CD8-positive, alpha-beta memory T cell (primary cell): ENCODE data around the gene CTIF. TPM values are rescaled to one million over a fixed set of nuclear protein-coding genes. Genes with fewer than 3 reads are reported as not detected.
A peak's percentile ranks its signal among the peaks of the same experiment; 100 is the strongest.

Experiments
- CTCF ChIA-PET: fragments of 350-600 bp; sonication (Branson Sonifier 250); formaldehyde crosslinking; loops from one replicate; lab custom pipeline; 2021; ENCODE audit warnings: antibody characterized with exemption; lab: Charles Lee
- POLR2A ChIA-PET: fragments of 350-600 bp; sonication (Branson Sonifier 250); formaldehyde crosslinking; loops from one replicate; lab custom pipeline; 2021; ENCODE audit warnings: antibody characterized with exemption; lab: Charles Lee
- DNase-seq, 5 donors: peaks; one replicate each; pipeline versions ENCODE4 v3.0.0 to v3.0.0-alpha.2; 2020 to 2022; ENCODE audit warnings: mixed read lengths in 1 of 5
- H3K27ac ChIP-seq: one replicate; pipeline ENCODE4 v1.7.0; 2013; ENCODE audit warnings: low read depth, mild to moderate bottlenecking, low read length, moderate library complexity
- H3K27me3 ChIP-seq: 2 replicates; pipeline ENCODE4 v1.7.0; 2013; ENCODE audit warnings: low read length, mild to moderate bottlenecking; ENCODE audit not compliant: insufficient read depth, poor library complexity, severe bottlenecking
- H3K36me3 ChIP-seq: 2 replicates; pipeline ENCODE4 v1.7.0; 2013; ENCODE audit warnings: mild to moderate bottlenecking, low read length, moderate library complexity; ENCODE audit not compliant: insufficient read depth
- H3K4me1 ChIP-seq: 2 replicates; pipeline ENCODE4 v1.7.0; 2013; ENCODE audit warnings: mild to moderate bottlenecking, low read length, moderate library complexity; ENCODE audit not compliant: insufficient read depth
- H3K4me3 ChIP-seq: 2 replicates; pipeline ENCODE4 v1.7.0; 2013; ENCODE audit warnings: mild to moderate bottlenecking, low read length
- H3K9me3 ChIP-seq: 2 replicates; pipeline ENCODE4 v1.7.0; 2013; ENCODE audit warnings: mild to moderate bottlenecking, low read length
- H3K27ac Mint-ChIP-seq, 8 donors: one replicate each; pipeline ENCODE4 v1.8.0; 2020 to 2021; ENCODE audit warnings: mixed read lengths in 8 of 8, mild to moderate bottlenecking in 6 of 8, inconsistent platforms in 3 of 8, moderate library complexity in 3 of 8
- H3K27me3 Mint-ChIP-seq, 2 donors: one replicate each; pipeline ENCODE4 v1.8.0; 2020 to 2021; ENCODE audit warnings: mixed read lengths in 2 of 2, mild to moderate bottlenecking in 1 of 2, moderate library complexity in 1 of 2
- H3K36me3 Mint-ChIP-seq, 3 donors: one replicate each; pipeline ENCODE4 v1.8.0; 2020 to 2021; ENCODE audit warnings: mixed read lengths in 3 of 3, inconsistent platforms in 1 of 3, mild to moderate bottlenecking in 1 of 3
- H3K4me1 Mint-ChIP-seq, 3 donors: one replicate each; pipeline ENCODE4 v1.8.0; 2020 to 2021; ENCODE audit warnings: mixed read lengths in 3 of 3, inconsistent platforms in 1 of 3, mild to moderate bottlenecking in 1 of 3
- H3K4me3 Mint-ChIP-seq, 7 donors: one replicate each; pipeline ENCODE4 v1.8.0; 2020 to 2021; ENCODE audit warnings: mixed read lengths in 7 of 7, mild to moderate bottlenecking in 6 of 7, moderate library complexity in 4 of 7, inconsistent platforms in 2 of 7
- H3K9me3 Mint-ChIP-seq, 5 donors: one replicate each; pipeline ENCODE4 v1.8.0; 2020 to 2022; ENCODE audit warnings: mixed read lengths in 5 of 5, mild to moderate bottlenecking in 3 of 5, moderate library complexity in 2 of 5, inconsistent platforms in 1 of 5
- polyA plus RNA-seq: library from polyadenylated mRNA; unstranded; fragments of 300-500 nt; fragmentation: Illumina TruSeq; gene quantifications from one replicate; pipeline ENCODE4 v1.2.3, GENCODE V29; 2021
- total RNA-seq, 2 experiments: library from RNA; stranded (reverse); gene quantifications; one replicate each; pipeline ENCODE4 v1.2.3, GENCODE V29; 2021

The CTIF gene
- total and polyA plus RNA-seq, 3 experiments from 2014 or later = 0.89 to 4.8 (median 4.2) TPM

DNA sequence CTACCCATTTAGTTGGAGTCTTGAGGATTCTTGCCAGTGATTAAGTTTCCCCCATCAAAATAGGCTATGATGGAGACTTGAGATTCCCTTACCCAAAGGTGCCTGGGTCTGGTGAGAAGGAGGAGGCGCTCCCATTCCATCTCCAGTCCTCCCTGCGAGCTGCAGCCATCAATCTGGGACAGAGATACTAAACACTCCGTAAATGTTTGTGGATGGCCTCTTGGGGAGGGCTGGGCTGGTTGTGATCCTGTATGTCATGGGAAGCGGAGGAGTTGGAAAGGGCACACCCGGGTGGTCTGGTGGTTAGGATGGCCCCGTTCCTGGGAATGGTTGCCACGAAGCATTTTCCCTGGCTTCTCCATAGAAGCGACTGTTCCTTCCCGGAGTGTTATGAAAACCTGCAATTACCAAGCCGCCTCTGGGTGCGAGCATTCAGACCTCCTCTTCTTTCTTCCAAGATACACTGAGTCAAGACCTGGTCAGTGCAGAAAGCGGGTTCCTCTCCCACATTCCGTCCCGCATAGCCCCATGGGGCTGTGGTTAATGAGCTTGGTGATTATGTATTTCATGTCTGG, 196.9 kb downstream of the CTIF start:
- Mint-ChIP-seq H3K27me3 (peaks cover 0 to 2% of the 10 kb centered on the region in 2 donors), H3K4me3 (no peak overlapping the region), H3K27ac (peak overlapping the region in 1 of 8 donors; percentile 84), H3K36me3 (peaks cover 0 to 2% (median 0%) of the 10 kb centered on the region in 3 donors), H3K9me3 (no peaks in the 10 kb centered on the region), H3K4me1 (peaks cover 1 to 5% (median 3%) of the 10 kb centered on the region in 3 donors)
- Histone ChIP-seq H3K27ac (no peak overlapping the region), H3K36me3 (no peaks in the 10 kb centered on the region), H3K27me3 (no peaks in the 10 kb centered on the region), H3K4me1 (no peaks in the 10 kb centered on the region), H3K4me3 (no peak overlapping the region), H3K9me3 (no peaks in the 10 kb centered on the region)
- ChIA-PET POLR2A (no interaction called here), CTCF (interaction anchor here (1.7 kb wide), 1 partner anchor 178 kb away, joined by 3 read pairs; no protein-coding TSS in a partner anchor)
- DNase-seq = no peak

- Histone ChIP-seq H3K27ac (no peak overlapping the region), H3K4me1 (no peaks in the 10 kb centered on the region), H3K27me3 (no peaks in the 10 kb centered on the region), H3K36me3 (no peaks in the 10 kb centered on the region), H3K4me3 (no peak overlapping the region), H3K9me3 (no peaks in the 10 kb centered on the region)
- H3K27me3 Mint-ChIP-seq = peaks cover 0 to 2% of the 10 kb centered on the region in 2 donors
- ChIA-PET POLR2A (no interaction called here), CTCF (interaction anchor here (1.7 kb wide), 1 partner anchor 177 kb away, joined by 3 read pairs; no protein-coding TSS in a partner anchor)
- no peak overlapping the region for H3K4me3 Mint-ChIP-seq
- peak overlapping the region in 1 of 8 donors; percentile 84 for H3K27ac Mint-ChIP-seq
- H3K36me3 Mint-ChIP-seq = peaks cover 0 to 2% (median 0%) of the 10 kb centered on the region in 3 donors
- H3K4me1 Mint-ChIP-seq = peaks cover 1 to 5% (median 3%) of the 10 kb centered on the region in 3 donors
- no peaks in the 10 kb centered on the region for H3K9me3 Mint-ChIP-seq
- DNase-seq = no peak
These were observed 197.8 kb downstream of the CTIF start for GRCh38 chr18:48736321-48737260.

DNA sequence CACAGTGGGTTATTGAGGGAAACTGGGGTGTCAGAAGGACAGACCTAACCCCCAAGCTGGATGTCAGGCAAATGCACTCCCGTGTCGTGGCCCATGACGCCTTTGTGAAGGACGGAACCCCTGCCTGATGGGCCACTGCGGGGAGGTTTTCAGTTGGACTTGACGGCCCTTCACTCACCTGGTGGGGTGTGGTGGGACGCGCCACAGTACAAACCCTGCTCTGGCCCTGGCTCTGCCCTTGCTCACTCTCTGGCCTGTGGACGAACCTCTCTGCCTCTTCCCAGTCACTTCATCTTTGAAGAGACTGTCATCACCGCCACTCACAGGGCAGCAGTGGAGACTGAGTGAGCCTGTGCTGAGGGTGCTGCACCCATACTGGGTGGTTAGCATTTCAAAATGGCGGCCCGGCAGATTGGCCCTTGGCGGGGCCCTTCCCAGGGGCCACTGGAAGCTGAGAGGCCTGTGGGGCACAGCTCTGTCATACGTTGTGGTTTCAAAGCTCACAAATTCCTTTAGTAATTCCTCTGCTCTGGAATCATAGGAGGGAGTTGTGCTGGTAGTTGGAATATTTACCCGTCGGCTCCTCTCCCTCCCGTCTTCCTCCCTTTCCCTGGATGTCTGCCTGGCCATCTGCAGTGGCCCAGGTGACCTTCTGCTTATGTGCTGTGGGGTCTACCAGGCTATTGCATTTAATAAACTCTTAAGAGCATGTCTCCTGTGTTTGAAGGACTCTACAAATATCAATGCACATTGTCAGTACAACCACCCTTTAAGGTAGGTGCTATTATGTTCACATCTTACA, 200.6 kb downstream of the CTIF start:
- POLR2A ChIA-PET = no interaction called here
- Histone ChIP-seq H3K36me3 (no peaks in the 10 kb centered on the region), H3K27ac (no peak overlapping the region), H3K4me3 (no peak overlapping the region), H3K27me3 (no peaks in the 10 kb centered on the region), H3K9me3 (no peaks in the 10 kb centered on the region), H3K4me1 (no peaks in the 10 kb centered on the region)
- no peak for DNase-seq
- peaks cover 0 to 2% (median 0%) of the 10 kb centered on the region in 3 donors for H3K36me3 Mint-ChIP-seq
- H3K27me3 Mint-ChIP-seq = peaks cover 0 to 2% of the 10 kb centered on the region in 2 donors
- CTCF ChIA-PET = no interaction called here
- H3K4me1 Mint-ChIP-seq = peaks cover 1 to 5% (median 3%) of the 10 kb centered on the region in 3 donors
- H3K4me3 Mint-ChIP-seq = no peak overlapping the region
- no peaks in the 10 kb centered on the region for H3K9me3 Mint-ChIP-seq
- no peak overlapping the region for H3K27ac Mint-ChIP-seq

DNA sequence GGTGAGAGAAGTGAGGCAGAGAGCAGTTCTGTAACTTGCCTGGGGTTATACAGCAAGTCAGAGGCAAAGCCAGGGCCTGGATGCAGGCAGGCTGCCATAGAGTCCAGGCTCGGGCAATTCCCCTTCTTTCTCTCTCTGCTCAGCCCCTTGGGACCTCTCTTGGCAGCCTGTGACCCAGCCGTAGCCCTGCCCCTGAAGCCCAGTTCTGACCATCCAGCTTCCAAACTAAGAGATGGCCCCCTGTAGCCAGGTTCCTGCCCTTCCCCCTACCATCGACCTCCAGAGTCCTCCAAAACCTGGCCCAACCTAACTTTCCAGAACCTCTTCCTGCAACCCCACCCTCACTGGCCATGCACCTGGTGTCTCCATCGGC, 201.2 kb downstream of the CTIF start:
- POLR2A ChIA-PET = no interaction called here
- no peak overlapping the region for H3K4me3 Mint-ChIP-seq
- Histone ChIP-seq H3K27ac (no peak overlapping the region), H3K36me3 (no peaks in the 10 kb centered on the region), H3K9me3 (no peaks in the 10 kb centered on the region), H3K4me3 (no peak overlapping the region), H3K27me3 (no peaks in the 10 kb centered on the region), H3K4me1 (no peaks in the 10 kb centered on the region)
- DNase-seq = no peak
- peak overlapping the region in 1 of 8 donors; percentile 55 for H3K27ac Mint-ChIP-seq
- H3K27me3 Mint-ChIP-seq = peaks cover 0 to 2% of the 10 kb centered on the region in 2 donors
- H3K4me1 Mint-ChIP-seq = peaks cover under 1 to 3% (median 1%) of the 10 kb centered on the region in 3 donors
- CTCF ChIA-PET = no interaction called here
- H3K9me3 Mint-ChIP-seq = no peaks in the 10 kb centered on the region
- H3K36me3 Mint-ChIP-seq = peaks cover 0 to 2% (median 0%) of the 10 kb centered on the region in 3 donors

DNA sequence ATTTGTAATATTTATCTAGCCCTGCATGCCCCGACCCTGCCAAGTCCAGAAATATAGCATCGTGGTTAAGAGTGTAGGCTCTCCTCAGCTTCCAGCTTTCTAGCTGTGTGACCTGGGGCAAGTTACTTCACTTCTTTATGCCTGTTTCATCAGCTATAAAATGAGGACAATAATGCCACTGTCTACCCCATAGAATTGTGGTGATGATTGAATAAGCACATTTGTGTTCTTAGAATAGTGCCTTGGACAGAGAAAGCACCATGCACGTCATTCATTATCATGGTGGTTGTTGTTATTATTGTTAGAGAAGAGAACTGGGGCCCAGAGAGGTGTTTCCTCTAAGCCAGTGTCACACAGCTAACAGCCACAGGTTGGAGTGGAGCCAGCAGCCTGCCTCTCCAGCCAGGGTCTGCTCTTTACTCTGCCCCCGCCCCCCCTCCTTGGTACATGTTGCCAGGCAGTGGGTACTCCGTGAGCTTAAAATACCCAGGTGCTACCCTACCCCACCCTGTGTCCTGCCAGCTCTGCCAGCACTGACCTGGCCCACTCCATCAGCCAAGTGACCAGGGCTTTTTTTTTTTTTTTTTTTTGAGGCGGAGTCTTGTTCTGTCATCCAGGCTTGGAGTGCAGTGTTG, 202.1 kb downstream of the CTIF start:
- Histone ChIP-seq H3K27ac (no peak overlapping the region), H3K9me3 (no peaks in the 10 kb centered on the region), H3K36me3 (no peaks in the 10 kb centered on the region), H3K27me3 (no peaks in the 10 kb centered on the region), H3K4me1 (no peaks in the 10 kb centered on the region), H3K4me3 (no peak overlapping the region)
- H3K4me1 Mint-ChIP-seq = no peaks in the 10 kb centered on the region
- POLR2A ChIA-PET = interaction anchor here (0.6 kb wide), 1 partner anchor 12 kb away, joined by 3 read pairs; no protein-coding TSS in a partner anchor
- H3K27ac Mint-ChIP-seq = peak overlapping the region in 1 of 8 donors; percentile 4
- H3K27me3 Mint-ChIP-seq = no peaks in the 10 kb centered on the region
- H3K36me3 Mint-ChIP-seq = peaks cover 0 to 2% (median 0%) of the 10 kb centered on the region in 3 donors
- no peak for DNase-seq
- no peak overlapping the region for H3K4me3 Mint-ChIP-seq
- H3K9me3 Mint-ChIP-seq = no peaks in the 10 kb centered on the region
- CTCF ChIA-PET = no interaction called here

GRCh38 chr18:48741866-48742265, 203.0 kb downstream of the CTIF start:
- no peaks in the 10 kb centered on the region for H3K27me3 ChIP-seq
- no peaks in the 10 kb centered on the region for H3K36me3 ChIP-seq
- Mint-ChIP-seq H3K4me3 (no peak overlapping the region), H3K36me3 (peaks cover 0 to 2% (median 0%) of the 10 kb centered on the region in 3 donors), H3K9me3 (no peaks in the 10 kb centered on the region), H3K4me1 (no peaks in the 10 kb centered on the region), H3K27me3 (peaks cover 2% of the 10 kb centered on the region in 2 donors), H3K27ac (no peak overlapping the region)
- H3K4me3 ChIP-seq = no peak overlapping the region
- ChIA-PET POLR2A (no interaction called here), CTCF (no interaction called here)
- no peak overlapping the region for H3K27ac ChIP-seq
- H3K4me1 ChIP-seq = no peaks in the 10 kb centered on the region
- no peak for DNase-seq
- no peaks in the 10 kb centered on the region for H3K9me3 ChIP-seq

- Histone ChIP-seq H3K4me1 (no peaks in the 10 kb centered on the region), H3K27me3 (no peaks in the 10 kb centered on the region), H3K27ac (no peak overlapping the region), H3K4me3 (no peak overlapping the region), H3K9me3 (no peaks in the 10 kb centered on the region), H3K36me3 (no peaks in the 10 kb centered on the region)
- ChIA-PET POLR2A (no interaction called here), CTCF (no interaction called here)
- Mint-ChIP-seq H3K36me3 (peaks cover 0 to 2% (median 0%) of the 10 kb centered on the region in 3 donors), H3K4me1 (no peaks in the 10 kb centered on the region), H3K27ac (no peak overlapping the region), H3K9me3 (no peaks in the 10 kb centered on the region), H3K27me3 (peaks cover 3 to 4% of the 10 kb centered on the region in 2 donors), H3K4me3 (no peak overlapping the region)
- no peak for DNase-seq
These were observed 203.5 kb downstream of the CTIF start for GRCh38 chr18:48742304-48742703.
